Colonic mucosa (tissue), 4 donors: Measurements from ENCODE around the gene HAT1. TPM values are rescaled to one million over a fixed set of nuclear protein-coding genes. Genes with fewer than 3 reads are reported as not detected.
"Not testable (repeated sequence)": the region's sequence is repeated elsewhere in the genome, so short reads cannot be mapped to it uniquely, and the experiment has no call there.

Experiments
- DNase-seq: peaks from one replicate; pipeline ENCODE4 v3.0.0-alpha.2; 2020
- H3K27ac ChIP-seq: fragments of 200-600 bp; one replicate; pipeline ENCODE4 v1.8.0; 2021
- H3K27me3 ChIP-seq: fragments of 200-600 bp; one replicate; pipeline ENCODE4 v1.8.0; 2021
- H3K36me3 ChIP-seq: fragments of 200-600 bp; one replicate; pipeline ENCODE4 v1.8.0; 2021
- H3K4me1 ChIP-seq: fragments of 200-600 bp; one replicate; pipeline ENCODE4 v1.8.0; 2021; ENCODE audit warnings: mild to moderate bottlenecking
- H3K4me3 ChIP-seq: fragments of 200-600 bp; one replicate; pipeline ENCODE4 v1.8.0; 2021
- H3K9ac ChIP-seq, 2 donors: one replicate each; pipeline ENCODE4 v1.7.0; 2013; ENCODE audit warnings: control low read depth in 2 of 2, low read depth in 2 of 2, low read length in 2 of 2
- H3K9me3 ChIP-seq: fragments of 200-600 bp; one replicate; pipeline ENCODE4 v1.8.0; 2021
- CTCF ChIP-seq: fragments of 200-600 bp; IDR thresholded peaks from one replicate; pipeline ENCODE4 v1.8.0; 2022; ENCODE audit warnings: antibody characterized with exemption, mild to moderate bottlenecking
- intact Hi-C: fragments of 100-400 bp; cut with DNase I; formaldehyde crosslinking; loops from one replicate; pipeline ENCODE4 v1.14.1; 2022
- total RNA-seq, 2 donors: library from RNA; stranded (reverse); fragmentation: NEBNext Ultra II Directional in 1 of 2; extraction: Animal tissue kit (Norgen Biotek cat#: 25700) in 1 of 2; gene quantifications; one replicate each; pipeline ENCODE4 v1.2.1, GENCODE V29; 2021
- donor health status: healthy.
- donor health status: DM: no; HTN: no; CAD: no.
- donor health status: DM: no; HTN: no; CAD: no.

HAT1 gene
- total RNA-seq, 2 donors from 2014 or later, result 31.8 to 50.7 TPM

GRCh38 chr2:171966235-171966634, 44.0 kb downstream of the HAT1 start:
- no peak for TF ChIP-seq CTCF
- no peak for DNase-seq
- Histone ChIP-seq H3K9me3 (no peaks in the 10 kb centered on the region), H3K27ac (no peak overlapping the region), H3K4me1 (no peaks in the 10 kb centered on the region), H3K27me3 (no peaks in the 10 kb centered on the region), H3K9ac (no peak overlapping the region), H3K36me3 (peaks cover 4% of the 10 kb centered on the region), H3K4me3 (no peak overlapping the region)
- intact Hi-C loops, result no loop called here

- H3K27ac ChIP-seq, result no peak overlapping the region
- H3K9me3 ChIP-seq, result no peaks in the 10 kb centered on the region
- no peaks in the 10 kb centered on the region for H3K4me1 ChIP-seq
- intact Hi-C loops, result no loop called here
- H3K9ac ChIP-seq, result no peak overlapping the region
- TF ChIP-seq CTCF, result no peak
- peaks cover 4% of the 10 kb centered on the region for H3K36me3 ChIP-seq
- H3K27me3 ChIP-seq, result no peaks in the 10 kb centered on the region
- no peak overlapping the region for H3K4me3 ChIP-seq
- no peak for DNase-seq
Observed at GRCh38 chr2:171966688-171967087, 44.4 kb downstream of the HAT1 start.

- no peak overlapping the region for H3K9ac ChIP-seq
- no peak for TF ChIP-seq CTCF
- no peaks in the 10 kb centered on the region for H3K9me3 ChIP-seq
- no peak for DNase-seq
- intact Hi-C loops, result no loop called here
- no peaks in the 10 kb centered on the region for H3K27me3 ChIP-seq
- peaks cover 4% of the 10 kb centered on the region for H3K36me3 ChIP-seq
- no peak overlapping the region for H3K27ac ChIP-seq
- H3K4me3 ChIP-seq, result no peak overlapping the region
- no peaks in the 10 kb centered on the region for H3K4me1 ChIP-seq
Observed at GRCh38 chr2:171968509-171968908, 46.2 kb downstream of the HAT1 start.

DNA sequence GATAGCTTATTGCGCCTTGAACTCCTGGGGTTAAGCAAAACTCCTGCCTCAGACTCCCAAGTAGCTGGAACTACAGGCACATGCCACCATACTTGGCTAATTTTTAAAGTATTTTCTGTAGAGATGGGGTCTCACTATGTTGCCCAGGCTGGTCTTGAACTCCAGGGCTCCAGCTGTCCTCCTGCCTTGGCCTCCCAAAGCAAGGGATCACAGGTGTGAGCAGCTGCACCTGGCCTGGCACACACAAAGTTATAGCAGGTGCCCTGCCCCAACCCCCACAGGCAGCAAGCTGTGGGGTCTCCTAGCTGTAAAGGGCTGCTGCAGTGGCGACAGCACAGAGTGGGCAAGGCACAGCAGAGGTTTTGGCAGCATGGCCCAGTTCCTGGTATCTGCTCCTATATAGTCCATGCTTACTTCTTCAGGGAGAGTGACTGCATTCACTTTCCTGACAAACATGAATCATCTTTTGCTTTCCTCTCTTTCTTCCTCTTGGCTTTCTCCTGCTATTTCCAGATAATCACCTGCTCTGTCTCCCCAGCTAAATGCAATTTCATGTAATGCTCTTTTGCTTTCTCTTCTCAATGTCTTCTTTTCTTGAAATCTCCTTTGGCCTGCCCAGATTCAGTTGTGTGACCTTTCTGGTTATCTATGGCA, 50.2 kb downstream of the HAT1 start:
- Histone ChIP-seq H3K27me3 (no peaks in the 10 kb centered on the region), H3K9me3 (no peaks in the 10 kb centered on the region), H3K27ac (no peak overlapping the region), H3K36me3 (no peaks in the 10 kb centered on the region), H3K4me1 (no peaks in the 10 kb centered on the region), H3K9ac (no peak overlapping the region), H3K4me3 (no peak overlapping the region)
- DNase-seq, result no peak
- TF ChIP-seq CTCF, result no peak
- intact Hi-C loops, result no loop called here

DNA sequence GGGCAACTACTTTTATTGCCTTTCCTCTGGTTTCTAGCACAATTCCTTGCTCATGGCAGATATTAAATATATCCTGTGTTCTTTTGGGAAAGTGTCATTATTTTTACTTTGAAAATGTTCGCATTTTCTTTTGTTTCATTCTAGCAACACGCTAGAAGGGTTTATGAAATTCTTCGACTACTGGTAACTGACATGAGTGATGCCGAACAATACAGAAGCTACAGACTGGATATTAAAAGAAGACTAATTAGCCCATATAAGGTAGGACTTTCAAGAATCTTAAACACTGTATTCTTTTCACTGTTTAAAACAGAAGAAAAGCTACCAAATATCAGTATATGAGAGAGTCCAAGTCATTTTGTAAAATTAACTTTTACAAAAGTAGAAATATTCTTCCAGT, 56.8 kb downstream of the HAT1 start:
- H3K27ac ChIP-seq, result no peak overlapping the region
- TF ChIP-seq CTCF, result no peak
- H3K27me3 ChIP-seq, result no peaks in the 10 kb centered on the region
- intact Hi-C loops, result no loop called here
- H3K9me3 ChIP-seq, result no peaks in the 10 kb centered on the region
- no peaks in the 10 kb centered on the region for H3K36me3 ChIP-seq
- DNase-seq, result no peak
- no peak overlapping the region for H3K9ac ChIP-seq
- H3K4me3 ChIP-seq, result no peak overlapping the region
- H3K4me1 ChIP-seq, result no peaks in the 10 kb centered on the region

DNA sequence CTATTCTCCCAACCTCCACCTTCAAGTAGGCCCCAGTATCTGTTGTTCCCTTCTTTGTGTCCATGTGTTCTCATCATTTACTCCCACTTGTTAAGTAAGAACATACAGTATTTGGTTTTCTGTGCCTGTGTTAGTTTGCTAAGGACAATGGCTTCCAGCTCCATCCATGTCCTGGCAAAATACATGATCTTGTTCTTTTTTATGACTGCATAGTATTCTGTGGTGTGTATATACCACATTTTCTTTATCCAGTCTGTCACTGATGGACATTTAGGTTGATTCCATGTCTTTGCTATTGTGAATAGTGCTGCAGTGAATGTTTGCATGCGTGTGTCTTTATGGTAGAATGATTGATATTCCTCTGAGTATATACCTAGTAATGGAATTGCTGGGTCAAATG, 61.7 kb downstream of the HAT1 start:
- H3K4me3 ChIP-seq, intact Hi-C loops, H3K4me1 ChIP-seq, H3K9ac ChIP-seq, H3K27ac ChIP-seq, DNase-seq, H3K36me3 ChIP-seq, H3K9me3 ChIP-seq, H3K27me3 ChIP-seq: not testable (repeated sequence)
